HepG2 (cell line): Measurements from ENCODE around the gene SF3B5. TPM values are rescaled to one million over a fixed set of nuclear protein-coding genes. Genes with fewer than 3 reads are reported as not detected.

Experiments
- ATAC-seq: fragments of 200-7000 bp; cut with Tn5 transposase; 3 replicates; pipeline ENCODE4 v1.9.1; 2020; ENCODE audit warnings: mild to moderate bottlenecking, moderate library complexity
- BruUV-seq: library from RNA; stranded (reverse); fragments of 400-500 nt; replicated peaks from 2 replicates; lab custom pipeline; 2021; lab: Mats Ljungman, UMichigan
- CTCF ChIA-PET: fragments of 300-600 bp; formaldehyde crosslinking; extraction: SDS; loops from one replicate; lab custom pipeline; 2021; ENCODE audit warnings: low total read pairs, inconsistent platforms, low intra/inter-chr PET ratio; lab: Yijun Ruan, JAX
- POLR2A ChIA-PET: fragments of 350-600 bp; sonication (Branson Sonifier 250); formaldehyde crosslinking; loops from one replicate; lab custom pipeline; 2020; ENCODE audit warnings: antibody characterized with exemption, inconsistent platforms; lab: Yijun Ruan, JAX
- DNase-seq: peaks from one replicate; pipeline ENCODE4 v3.0.0-alpha.2; 2015; ENCODE audit warnings: low spot score
- FAIRE-seq: peaks from 3 replicates; lab custom pipeline; 2011; peaks lifted over from hg19 to GRCh38; lab: Jason Lieb, UNC
- H2AFZ ChIP-seq: one replicate; pipeline ENCODE4 v1.6.1; 2011; ENCODE audit warnings: low read length, inconsistent platforms
- H3K27ac ChIP-seq: fragments of 300-600 bp; 3 replicates; pipeline ENCODE4 v1.8.0; 2011; ENCODE audit warnings: mixed run types, mild to moderate bottlenecking, mixed read lengths, low read length, inconsistent platforms; ENCODE audit not compliant: insufficient read depth; ENCODE audit errors: extremely low read length
- H3K27me3 ChIP-seq, 2 experiments: fragments of 200-600 bp in 1 of 2; 2 replicates in 1 of 2; 3 replicates in 1 of 2; pipeline versions ENCODE4 v1.6.0 to v1.8.0; 2011; ENCODE audit warnings: low read length in 2 of 2, mild to moderate bottlenecking in 2 of 2, moderate library complexity in 2 of 2, inconsistent platforms in 1 of 2; ENCODE audit not compliant: insufficient read depth in 2 of 2, control insufficient read depth in 1 of 2
- H3K36me3 ChIP-seq, 2 experiments: fragments of 200-600 bp in 1 of 2; replicated peaks in 1 of 2; 2 replicates in 1 of 2; 3 replicates in 1 of 2; pipeline versions ENCODE4 v1.5.1 to v1.8.0; 2011; ENCODE audit warnings: low read length in 2 of 2, inconsistent platforms in 1 of 2; ENCODE audit not compliant: insufficient read depth in 2 of 2, control insufficient read depth in 1 of 2
- H3K4me1 ChIP-seq: 2 replicates; pipeline ENCODE4 v1.5.1; 2012; ENCODE audit warnings: low read length, inconsistent platforms; ENCODE audit not compliant: insufficient read depth
- H3K4me2 ChIP-seq: 2 replicates; pipeline ENCODE4 v1.6.0; 2011; ENCODE audit warnings: low read depth, low read length, inconsistent platforms
- H3K4me3 ChIP-seq, 3 experiments: fragments of 200-600 bp in 1 of 3; sonication (generic), shearing (Covaris generic) in 1 of 3; replicated peaks in 1 of 3; 2 replicates each; pipeline ENCODE4 v1.5.1; 2011 to 2016; ENCODE audit warnings: low read length in 3 of 3, inconsistent platforms in 2 of 3, low read depth in 2 of 3, mild to moderate bottlenecking in 2 of 3, control low read depth in 1 of 3, mixed read lengths in 1 of 3; ENCODE audit not compliant: insufficient read depth in 1 of 3
- H3K79me2 ChIP-seq: one replicate; pipeline ENCODE4 v1.6.1; 2011; ENCODE audit warnings: low read length, inconsistent platforms; ENCODE audit not compliant: insufficient read depth
- H3K9ac ChIP-seq: 2 replicates; pipeline ENCODE4 v1.6.0; 2011; ENCODE audit warnings: mild to moderate bottlenecking, low read depth, low read length, inconsistent platforms; ENCODE audit not compliant: insufficient read depth
- H3K9me3 ChIP-seq: 2 replicates; pipeline ENCODE4 v1.5.1; 2012; ENCODE audit warnings: mild to moderate bottlenecking, low read length
- H4K20me1 ChIP-seq: 2 replicates; pipeline ENCODE4 v1.6.0; 2011; ENCODE audit warnings: inconsistent platforms, mild to moderate bottlenecking, low read length, moderate library complexity; ENCODE audit not compliant: insufficient read depth
- ATF7-NPFF ChIP-seq: sonication (generic); formaldehyde crosslinking; IDR thresholded peaks from 2 replicates; pipeline ENCODE4 v1.8.1; 2023; ENCODE audit warnings: mild to moderate bottlenecking, low read depth, missing genetic modification reagents, moderate library complexity
- HNRNPL ChIP-seq: fragments of 200-400 bp; formaldehyde crosslinking; IDR thresholded peaks from 2 replicates; pipeline ENCODE4 v1.6.1; 2017; ENCODE audit warnings: mild to moderate bottlenecking, low read depth, low read length
- HOXA5 ChIP-seq: sonication (generic); formaldehyde crosslinking; IDR thresholded peaks from 2 replicates; pipeline ENCODE4 v1.4.0; 2020; ENCODE audit warnings: missing genetic modification reagents
- MIXL1 ChIP-seq: IDR thresholded peaks from 2 replicates; pipeline ENCODE4 v1.6.1; 2016
- NAIF1 ChIP-seq: sonication (generic); formaldehyde crosslinking; IDR thresholded peaks from 2 replicates; pipeline ENCODE4 v1.5.0; 2020; ENCODE audit warnings: mild to moderate bottlenecking, missing genetic modification reagents, borderline replicate concordance
- NFE2L1 ChIP-seq: sonication (generic); formaldehyde crosslinking; IDR thresholded peaks from 2 replicates; pipeline ENCODE4 v1.4.0; 2020; ENCODE audit warnings: missing genetic modification reagents, mild to moderate bottlenecking, borderline replicate concordance
- PLRG1 ChIP-seq: fragments of 450-650 bp; conservative IDR thresholded peaks from 2 replicates; pipeline ENCODE4 v1.6.1; 2016
- POLR2AphosphoS2 ChIP-seq: IDR thresholded peaks from 2 replicates; pipeline ENCODE4 v1.6.1; 2011; ENCODE audit warnings: low read depth, low read length, improper control_type of control experiment
- RFX3 ChIP-seq: IDR thresholded peaks from 2 replicates; pipeline ENCODE4 v1.6.1; 2016; ENCODE audit warnings: missing biosample characterization, missing genetic modification reagents
- SP2 ChIP-seq: sonication (generic); formaldehyde crosslinking; IDR thresholded peaks from 2 replicates; pipeline ENCODE4 v1.5.1; 2020; ENCODE audit warnings: mild to moderate bottlenecking, missing genetic modification reagents
- SSRP1 ChIP-seq: IDR thresholded peaks from 2 replicates; pipeline ENCODE4 v1.6.1; 2016; ENCODE audit warnings: control low read depth
- TOPORS ChIP-seq: sonication (generic); formaldehyde crosslinking; IDR thresholded peaks from 2 replicates; pipeline ENCODE4 v1.8.0; 2023; ENCODE audit warnings: mild to moderate bottlenecking, missing genetic modification reagents
- ZNF207 ChIP-seq: fragments of 450-650 bp; IDR thresholded peaks from 2 replicates; pipeline ENCODE4 v1.6.1; 2016; ENCODE audit warnings: antibody characterized with exemption, borderline replicate concordance
- ZNF263 ChIP-seq: sonication (generic); formaldehyde crosslinking; IDR thresholded peaks from 2 replicates; pipeline ENCODE4 v1.4.0; 2020; ENCODE audit warnings: missing genetic modification reagents
- ZNF33B ChIP-seq: sonication (generic); formaldehyde crosslinking; IDR thresholded peaks from 2 replicates; pipeline ENCODE4 v1.5.1; 2020; ENCODE audit warnings: mild to moderate bottlenecking, missing genetic modification reagents
- ZNF564 ChIP-seq: sonication (generic); formaldehyde crosslinking; IDR thresholded peaks from 2 replicates; pipeline ENCODE4 v1.8.1; 2023; ENCODE audit warnings: mild to moderate bottlenecking, missing genetic modification reagents
- WGBS: methylation state at CpG from one replicate; pipeline ENCODE4 v1.1.6; 2017; ENCODE audit warnings: low lambda C conversion rate; 5-methylcytosine and 5-hydroxymethylcytosine counted together
- in situ Hi-C: cut with HindIII; loops from 2 replicates; pipeline ENCODE4 v1.10.0; 2017; ENCODE audit warnings: low pct_unique_long_range_greater_than_20kb; ENCODE audit not compliant: extremely low pct_ligation_motif_present
- intact Hi-C: fragments of 100-400 bp; cut with micrococcal nuclease; formaldehyde crosslinking; loops from one replicate; pipeline ENCODE4 v1.10.0; 2022; ENCODE audit not compliant: unreplicated experiment
- polyA plus RNA-seq, 8 experiments: library from polyadenylated mRNA; depleted of rRNA in 3 of 8; stranded (reverse) in 7 of 8; unstranded in 1 of 8; fragments of >200 nt; fragmentation: Illumina TruSeq in 4 of 8; extraction: Trizol in 4 of 8; gene quantifications; 2 replicates each; pipeline versions ENCODE4 v1.2.1 to v1.2.3, GENCODE V29; 2011 to 2016; ENCODE audit warnings: low read depth in 4 of 8, missing spikeins in 1 of 8, mixed read lengths in 1 of 8; ENCODE audit not compliant: insufficient read depth in 1 of 8
- total RNA-seq, 5 experiments: library from RNA; depleted of rRNA; stranded (reverse); fragments of >200 nt; fragmentation: Illumina TruSeq; extraction: Trizol; gene quantifications; 2 replicates each; pipeline ENCODE4 v1.2.3, GENCODE V29; 2016; ENCODE audit warnings: low read depth in 1 of 5
- TF ChIP-seq, protein P1 (sequence below): sonication (generic); formaldehyde crosslinking; IDR thresholded peaks from 2 replicates; pipeline ENCODE4 v1.5.0; 2020; ENCODE audit warnings: missing genetic modification reagents, mild to moderate bottlenecking, borderline replicate concordance
- TF ChIP-seq, protein P2 (sequence below), 2 experiments: fragments of 450-650 bp in 1 of 2; sonication (generic) in 1 of 2; formaldehyde crosslinking; IDR thresholded peaks; 2 replicates each; pipeline versions ENCODE4 v1.5.0 to v1.8.0; 2020 to 2022; ENCODE audit warnings: mild to moderate bottlenecking in 1 of 2, missing genetic modification reagents in 1 of 2

SF3B5 gene
- total and polyA plus RNA-seq, 2 of the 13 experiments (the other 11 are each of a cell fraction or from before 2014, with no cell fraction given) = 263 to 292 TPM

DNA sequence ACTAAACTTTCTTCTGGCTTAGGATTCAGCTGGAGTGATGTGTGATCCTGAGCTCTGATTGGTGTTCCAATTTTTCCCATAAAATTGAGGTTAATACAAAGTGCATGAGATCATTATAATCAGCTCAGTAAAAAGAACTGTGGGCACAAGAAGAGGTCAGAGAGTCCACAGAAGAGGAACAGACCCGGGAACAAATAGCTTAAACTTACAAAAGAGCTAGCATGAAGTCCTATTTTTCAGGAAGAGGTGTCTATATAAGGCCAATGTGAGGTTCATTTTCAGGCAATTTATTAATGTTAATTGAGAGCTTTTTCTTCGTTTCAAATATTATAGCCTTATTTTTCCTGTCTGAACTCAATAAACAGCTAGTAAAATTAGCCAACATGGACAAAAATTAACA, 28.0 kb upstream of the SF3B5 start:
- peaks cover 0 to 19% of the 10 kb centered on the region in 2 experiments; a peak in 2 of 5 replicates for H3K27me3 ChIP-seq
- ATAC-seq (no peak), FAIRE-seq (no peak), DNase-seq (no peak)
- 0% methylated on average over 2 of the region's 2 CpGs for WGBS
- ChIA-PET POLR2A (interaction anchor here (1.2 kb wide), 1 partner anchor 28 kb away, joined by 3 read pairs; the partner anchor contains the start of gene SF3B5), CTCF (no interaction called here)
- H3K9me3 ChIP-seq = no peaks in the 10 kb centered on the region
- intact Hi-C loops (no loop called here), in situ Hi-C loops (loop anchor here (25.0 kb wide), 1 partner anchor 1089 kb away; no protein-coding TSS in a partner anchor)
- no peaks in the 10 kb centered on the region for H4K20me1 ChIP-seq
- BruUV-seq = no TSS peak
- no peak overlapping the region for H3K9ac ChIP-seq
- no peaks in the 10 kb centered on the region for H3K36me3 ChIP-seq
- no peaks in the 10 kb centered on the region for H3K79me2 ChIP-seq
- no peak overlapping the region for H2AFZ ChIP-seq
- no peak overlapping the region for H3K4me3 ChIP-seq
- H3K4me1 ChIP-seq = no peaks in the 10 kb centered on the region
- H3K27ac ChIP-seq = no peak overlapping the region
- no peak for TF ChIP-seq NAIF1 (CRISPR knock-in tag)
- no peak for TF ChIP-seq ATF7-NPFF (CRISPR knock-in tag)
- no peak for TF ChIP-seq HOXA5
- TF ChIP-seq NFE2L1 (CRISPR knock-in tag) = no peak
- TF ChIP-seq, protein P1, sequence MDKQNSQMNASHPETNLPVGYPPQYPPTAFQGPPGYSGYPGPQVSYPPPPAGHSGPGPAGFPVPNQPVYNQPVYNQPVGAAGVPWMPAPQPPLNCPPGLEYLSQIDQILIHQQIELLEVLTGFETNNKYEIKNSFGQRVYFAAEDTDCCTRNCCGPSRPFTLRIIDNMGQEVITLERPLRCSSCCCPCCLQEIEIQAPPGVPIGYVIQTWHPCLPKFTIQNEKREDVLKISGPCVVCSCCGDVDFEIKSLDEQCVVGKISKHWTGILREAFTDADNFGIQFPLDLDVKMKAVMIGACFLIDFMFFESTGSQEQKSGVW = no peak
- TF ChIP-seq PLRG1 = no peak
- TF ChIP-seq ZNF207 = no peak
- no peak for TF ChIP-seq ZNF564 (CRISPR knock-in tag)
- TF ChIP-seq, protein P2, sequence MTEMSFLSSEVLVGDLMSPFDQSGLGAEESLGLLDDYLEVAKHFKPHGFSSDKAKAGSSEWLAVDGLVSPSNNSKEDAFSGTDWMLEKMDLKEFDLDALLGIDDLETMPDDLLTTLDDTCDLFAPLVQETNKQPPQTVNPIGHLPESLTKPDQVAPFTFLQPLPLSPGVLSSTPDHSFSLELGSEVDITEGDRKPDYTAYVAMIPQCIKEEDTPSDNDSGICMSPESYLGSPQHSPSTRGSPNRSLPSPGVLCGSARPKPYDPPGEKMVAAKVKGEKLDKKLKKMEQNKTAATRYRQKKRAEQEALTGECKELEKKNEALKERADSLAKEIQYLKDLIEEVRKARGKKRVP (CRISPR knock-in tag; IDR thresholded peaks at IDR 0.05) = no peak
- no peak for TF ChIP-seq ZNF33B (CRISPR knock-in tag)
- TF ChIP-seq HNRNPL = no peak
- TF ChIP-seq RFX3 (CRISPR knock-in tag) = no peak
- TF ChIP-seq MIXL1 (CRISPR knock-in tag) = no peak
- TF ChIP-seq TOPORS (CRISPR knock-in tag) = no peak
- no peak for TF ChIP-seq SSRP1 (CRISPR knock-in tag)
- no peak for TF ChIP-seq POLR2AphosphoS2
- TF ChIP-seq SP2 (CRISPR knock-in tag) = no peak
- TF ChIP-seq ZNF263 (CRISPR knock-in tag) = no peak
- H3K4me2 ChIP-seq = no peak overlapping the region
